ENCODE data around the gene PDF. TPM values are rescaled to one million over a fixed set of nuclear protein-coding genes. Genes with fewer than 3 reads are reported as not detected.
A peak's percentile ranks its signal among the peaks of the same experiment; 100 is the strongest.

Gene PDF
- total and polyA plus RNA-seq, 2 of the 13 experiments (the other 11 are each of a cell fraction or from before 2014, with no cell fraction given): 12.4 to 48.8 TPM

- Histone ChIP-seq H3K27me3 (ENCODE audit: control insufficient read depth in 1 of 2, insufficient read depth in 2 of 2, low read length in 2 of 2) (no peaks in the 10 kb centered on the region), H3K9ac (ENCODE audit: insufficient read depth, low read depth, low read length) (no peak overlapping the region), H3K79me2 (ENCODE audit: insufficient read depth, low read length) (peaks cover 24% of the 10 kb centered on the region), H3K9me3 (ENCODE audit: low read length) (no peaks in the 10 kb centered on the region), H3K4me1 (ENCODE audit: insufficient read depth, low read length) (peaks cover 34% of the 10 kb centered on the region), H3K4me2 (ENCODE audit: low read depth, low read length) (no peak overlapping the region), H3K4me3 (replicated peaks in 1 of 3; ENCODE audit: insufficient read depth in 1 of 3, low read depth in 2 of 3, low read length in 3 of 3) (no peak overlapping the region), H3K27ac (ENCODE audit: extremely low read length, insufficient read depth, low read length) (no peak overlapping the region), H3K36me3 (replicated peaks in 1 of 2; ENCODE audit: control insufficient read depth in 1 of 2, insufficient read depth in 2 of 2, low read length in 2 of 2) (peaks cover 23 to 33% of the 10 kb centered on the region in 2 experiments; a peak in 4 of 5 replicates), H2AFZ (ENCODE audit: low read length) (no peak overlapping the region), H4K20me1 (ENCODE audit: insufficient read depth, low read length) (0 out of 2 replicates have a peak, but pooled peaks cover 4% of the 10 kb centered on the region)
- no peak for TF ChIP-seq ZNF782 (CRISPR knock-in tag; IDR thresholded peaks at IDR 0.05; ENCODE audit: borderline replicate concordance)
- no peak for TF ChIP-seq TFDP1 (CRISPR knock-in tag; IDR thresholded peaks at IDR 0.05; ENCODE audit: borderline replicate concordance)
- TF ChIP-seq ZBTB40 (IDR thresholded peaks at IDR 0.05): peak; percentile 77
- TF ChIP-seq ZBTB40 (CRISPR knock-in tag; IDR thresholded peaks at IDR 0.05): peak; percentile 91
- ChIA-PET POLR2A (interaction anchor here (3.0 kb wide), 1 partner anchor 13 kb away, joined by 14 read pairs; no protein-coding TSS in a partner anchor), CTCF (ENCODE audit: low intra/inter-chr PET ratio, low total read pairs) (no interaction called here)
- intact Hi-C loops (cut with micrococcal nuclease; ENCODE audit: unreplicated experiment) (no loop called here), in situ Hi-C loops (cut with HindIII; ENCODE audit: extremely low pct_ligation_motif_present, low pct_unique_long_range_greater_than_20kb) (no loop called here)
- WGBS (ENCODE audit: low lambda C conversion rate): 97% methylated on average over 5 of the region's 5 CpGs
- no TSS peak for BruUV-seq (replicated peaks)
- ATAC-seq (no peak), FAIRE-seq (no peak), DNase-seq (ENCODE audit: low spot score) (no peak)
Observed at GRCh38 chr16:69313469-69313868, 16.9 kb downstream of the PDF start.
